Activated CD4-positive, alpha-beta T cell treated with anti-CD3 and anti-CD28 coated beads for 24 hours (primary cell): Measurements from ENCODE around the gene RBMS1.
A peak's percentile ranks its signal among the peaks of the same experiment; 100 is the strongest.

Experiments used
- DNase-seq, 2 donors: peaks; one replicate each; pipeline ENCODE4 v3.0.0-alpha.2; 2020; ENCODE audit warnings: low read depth in 2 of 2

The RBMS1 gene

DNA sequence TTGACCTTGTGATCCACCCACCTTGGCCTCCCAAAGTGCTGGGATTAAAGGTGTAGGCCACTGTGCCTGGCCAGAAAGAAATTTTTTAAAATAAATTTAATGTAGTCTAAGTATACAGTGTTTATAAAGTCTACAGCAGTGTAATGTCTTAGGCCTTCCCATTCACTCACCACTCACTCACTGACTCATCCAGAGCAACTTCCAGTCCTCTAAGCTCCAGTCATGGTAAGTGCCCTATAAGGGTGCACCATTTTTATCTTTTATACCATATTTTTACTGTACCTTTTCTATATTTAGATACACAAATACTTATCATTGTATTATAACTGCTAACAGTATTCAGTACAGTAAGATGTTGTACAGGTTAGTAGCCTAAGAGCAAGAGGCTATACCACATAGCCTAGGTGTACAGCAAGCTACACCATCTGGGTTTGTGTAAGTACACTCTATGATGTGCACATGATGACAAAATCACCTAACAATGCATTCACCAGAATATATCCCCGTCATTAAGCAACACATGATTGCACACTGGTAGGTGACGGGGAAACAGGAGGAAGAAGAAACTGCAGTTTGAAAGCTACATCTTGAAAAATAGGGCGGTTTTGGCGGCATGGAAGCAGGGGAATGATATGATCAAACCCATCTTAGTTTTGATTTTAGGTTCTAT lies 188.4 kb downstream of the RBMS1 start:
- no peak for DNase-seq

DNA sequence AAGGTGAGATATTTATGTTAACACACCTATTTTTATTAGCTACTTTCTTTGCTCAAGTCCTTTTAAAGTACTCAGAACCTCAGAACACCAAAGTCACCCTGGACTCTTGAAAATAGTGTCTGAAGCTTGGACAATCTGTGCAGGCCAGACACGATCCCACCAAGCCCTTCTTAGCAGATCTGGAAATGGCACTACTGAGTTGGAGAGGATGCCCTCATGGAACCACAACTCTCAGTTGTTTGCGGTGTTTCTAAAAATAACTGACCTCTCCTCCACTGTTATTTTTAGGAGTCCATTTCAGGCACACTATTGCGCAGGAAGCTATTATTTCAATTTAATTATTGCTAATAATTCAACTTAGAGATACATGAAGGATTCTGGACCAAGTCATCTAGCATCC lies 190.1 kb downstream of the RBMS1 start:
- DNase-seq, result no peak

GRCh38 chr2:160303076-160303475 lies 190.5 kb downstream of the RBMS1 start:
- no peak for DNase-seq

DNA sequence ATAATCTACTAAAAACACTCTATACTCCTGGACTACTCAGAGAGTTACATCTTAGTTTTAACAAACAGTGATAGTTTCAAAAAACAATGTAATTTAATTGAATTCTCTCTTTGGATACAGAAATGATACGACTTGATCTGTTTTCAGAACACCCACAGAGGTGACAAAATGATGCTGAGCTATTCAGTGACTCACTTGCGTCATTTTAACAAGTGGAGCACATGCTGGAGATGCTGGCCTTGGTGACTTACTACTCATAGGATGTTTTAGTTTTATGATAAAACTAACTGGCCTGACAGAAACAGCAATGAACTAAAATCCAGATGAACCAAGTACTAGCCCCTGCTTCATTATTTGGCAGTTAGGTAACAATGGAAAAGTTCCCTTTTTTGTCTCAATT lies 192.2 kb downstream of the RBMS1 start:
- peak in 1 of 2 donors; percentile 25 for DNase-seq

GRCh38 chr2:160300203-160300602 lies 193.4 kb downstream of the RBMS1 start:
- DNase-seq, result no peak

DNA sequence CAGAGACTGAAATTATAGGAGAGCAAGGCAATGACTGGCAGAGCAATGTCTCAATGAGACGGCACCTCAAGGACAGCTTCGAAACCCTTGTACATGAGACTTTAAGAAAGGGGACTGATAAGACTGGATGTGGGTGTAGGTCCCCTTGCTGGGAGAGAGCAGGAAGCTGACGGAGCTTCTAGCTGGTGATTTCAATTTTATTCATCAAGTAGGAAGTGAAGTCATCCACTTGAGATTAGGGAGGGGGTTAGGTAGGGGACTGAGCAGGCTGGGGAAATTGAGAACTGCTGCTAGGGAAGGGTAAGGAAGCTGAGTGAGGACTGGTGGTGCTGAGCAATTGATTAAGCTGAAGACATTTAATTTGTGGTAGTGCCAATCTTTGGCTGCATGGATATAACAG lies 194.1 kb downstream of the RBMS1 start:
- DNase-seq, result no peak

DNA sequence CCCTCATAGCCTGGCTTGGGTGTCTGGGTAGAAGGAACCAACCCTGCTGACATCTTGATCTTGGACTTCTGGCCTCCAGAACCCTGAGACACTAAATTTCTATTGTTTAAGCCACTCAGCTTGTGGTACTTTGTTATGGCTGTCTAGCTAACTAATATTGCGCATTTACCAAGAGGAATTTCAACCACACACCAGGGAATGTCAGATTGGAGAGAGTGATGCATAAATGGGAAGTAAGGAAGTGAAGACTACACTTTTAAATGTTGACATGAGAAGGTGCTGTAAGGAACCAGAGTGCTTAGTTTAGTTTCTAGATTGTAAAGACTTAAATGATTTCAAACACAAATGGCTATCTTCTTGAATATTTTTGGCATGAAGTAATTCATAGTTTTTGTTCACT lies 194.6 kb downstream of the RBMS1 start:
- DNase-seq, result no peak

DNA sequence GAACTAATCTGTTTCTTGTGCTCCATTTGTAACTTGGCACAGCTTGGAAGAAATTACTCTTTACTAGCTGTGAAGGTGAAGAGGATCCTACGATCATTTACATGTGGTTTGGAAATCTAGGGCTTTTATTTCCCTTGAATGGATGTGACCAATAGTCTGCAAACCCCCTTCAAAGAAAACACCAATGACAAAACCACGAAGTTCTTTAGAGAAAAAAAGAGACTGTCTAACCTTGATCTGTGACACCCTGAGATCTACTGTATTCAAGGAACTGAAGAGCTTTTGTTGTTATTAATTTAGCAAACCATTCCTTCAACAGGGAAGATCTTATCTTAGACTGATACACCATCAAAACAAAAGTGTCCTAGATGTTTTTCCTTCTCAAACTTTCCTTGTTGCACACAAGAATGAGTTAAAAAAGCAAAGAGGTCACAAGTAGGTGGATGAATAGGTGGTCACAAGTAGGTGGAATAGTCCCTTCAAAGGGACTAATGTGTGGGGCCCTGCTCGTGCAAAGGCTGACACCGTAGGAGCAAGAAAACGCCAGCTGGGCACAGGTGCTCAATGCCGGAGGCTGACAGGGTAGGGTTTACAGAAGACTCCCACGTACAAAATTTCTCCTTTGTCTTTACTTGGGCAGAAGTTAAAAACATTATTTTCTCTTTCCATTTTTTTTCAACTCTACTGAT lies 197.9 kb downstream of the RBMS1 start:
- no peak for DNase-seq

DNA sequence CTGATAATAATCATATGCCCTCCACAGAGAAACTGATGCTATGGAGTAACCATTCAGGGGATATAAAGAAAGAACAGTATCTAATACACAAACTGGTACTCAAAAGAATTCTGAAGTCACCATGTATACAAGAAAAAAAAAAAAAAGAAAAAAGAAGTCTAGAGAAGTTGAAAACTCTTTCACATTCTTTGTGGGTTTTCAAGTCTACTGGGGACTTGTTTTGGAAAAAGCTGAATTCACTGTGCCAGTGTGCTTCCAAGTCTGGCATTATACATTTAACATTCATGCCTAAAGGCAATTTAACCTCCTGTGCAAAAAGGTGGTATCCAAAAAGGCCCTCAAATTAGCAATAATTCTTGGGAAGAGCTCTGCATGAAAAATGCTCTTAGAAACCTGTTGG lies 198.7 kb downstream of the RBMS1 start:
- no peak for DNase-seq

DNA sequence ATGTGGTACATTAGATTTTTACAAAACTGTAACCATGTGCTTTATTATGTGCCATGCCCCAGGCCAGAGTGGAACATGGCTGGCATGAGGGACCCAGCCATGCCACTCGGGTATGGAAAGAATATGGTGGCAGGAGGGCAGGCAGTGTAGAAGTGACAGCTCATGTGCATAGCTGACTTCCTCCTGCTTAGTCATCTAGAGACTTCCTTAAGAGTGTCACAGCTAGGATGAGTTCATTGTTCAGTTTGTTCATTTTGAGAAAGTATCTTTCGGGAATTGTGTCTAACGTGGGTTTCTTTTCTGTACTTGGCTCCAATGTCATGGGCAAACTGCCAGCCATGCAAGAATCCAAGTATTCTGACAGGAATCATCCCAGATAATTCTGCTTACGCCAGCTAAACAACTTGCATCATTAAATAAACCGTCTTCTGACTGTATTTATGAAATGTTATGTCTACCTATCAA lies 199.2 kb downstream of the RBMS1 start:
- DNase-seq, result peak in 1 of 2 donors; percentile 20

- no peak for DNase-seq
Observed at GRCh38 chr2:160293391-160294091, 200.1 kb downstream of the RBMS1 start.

GRCh38 chr2:160292225-160292624 lies 201.4 kb downstream of the RBMS1 start:
- DNase-seq, result no peak

DNA sequence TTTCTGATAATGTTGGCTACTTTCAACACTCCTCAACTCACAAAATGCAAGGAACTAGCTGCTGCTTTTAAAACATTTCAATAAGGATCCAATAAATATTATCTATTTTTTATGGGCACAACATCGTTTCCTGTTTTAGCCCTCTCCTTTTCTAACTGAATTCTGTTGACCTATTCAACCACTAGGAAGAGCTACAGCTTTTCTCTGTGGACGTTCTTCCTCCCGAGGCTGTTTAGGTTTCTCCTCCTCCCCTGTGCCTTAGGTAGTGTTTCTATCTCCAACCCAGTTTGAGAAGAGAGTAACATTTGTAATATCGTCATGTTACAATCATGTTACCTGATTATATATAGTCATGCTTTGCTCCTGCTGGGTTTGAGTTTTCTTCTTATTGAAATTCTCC lies 202.2 kb downstream of the RBMS1 start:
- no peak for DNase-seq

DNA sequence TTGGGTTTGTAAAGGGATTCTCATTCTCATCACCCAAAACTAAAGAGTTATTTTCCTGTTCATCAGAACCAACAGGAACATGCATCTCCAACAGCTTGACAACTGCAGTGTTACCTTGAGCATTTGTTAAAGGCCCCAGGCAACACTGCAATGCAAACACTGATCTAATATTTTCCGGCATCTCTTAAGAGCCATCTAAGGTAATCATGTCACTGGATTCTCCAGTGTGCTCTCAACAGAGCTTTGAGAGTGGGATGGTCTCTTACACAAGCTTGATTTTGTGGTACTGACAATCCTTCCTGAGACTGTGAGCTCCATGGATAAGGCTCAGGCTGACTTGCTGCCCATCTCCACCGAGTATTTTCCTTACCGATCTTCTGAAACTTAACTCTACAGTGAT lies 203.0 kb downstream of the RBMS1 start:
- no peak for DNase-seq

DNA sequence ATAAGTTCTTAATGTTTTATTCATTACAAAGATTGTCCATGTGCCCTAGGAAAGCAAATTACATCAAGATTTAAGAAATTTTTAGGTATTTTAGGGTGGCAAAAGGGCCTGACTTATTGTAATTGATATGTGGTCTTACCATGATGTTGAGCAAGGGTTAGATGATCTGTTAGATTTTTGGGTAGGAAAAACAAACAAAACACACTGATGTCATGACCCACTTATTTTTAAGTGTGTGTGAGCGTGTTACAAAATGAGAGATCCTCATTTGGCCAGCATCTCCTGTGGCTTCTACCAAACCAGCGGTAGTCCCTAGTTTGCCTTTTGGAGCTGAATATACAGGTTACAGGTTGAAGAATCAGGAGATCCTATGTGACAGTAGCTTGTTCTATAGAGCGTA lies 203.8 kb downstream of the RBMS1 start:
- no peak for DNase-seq

DNA sequence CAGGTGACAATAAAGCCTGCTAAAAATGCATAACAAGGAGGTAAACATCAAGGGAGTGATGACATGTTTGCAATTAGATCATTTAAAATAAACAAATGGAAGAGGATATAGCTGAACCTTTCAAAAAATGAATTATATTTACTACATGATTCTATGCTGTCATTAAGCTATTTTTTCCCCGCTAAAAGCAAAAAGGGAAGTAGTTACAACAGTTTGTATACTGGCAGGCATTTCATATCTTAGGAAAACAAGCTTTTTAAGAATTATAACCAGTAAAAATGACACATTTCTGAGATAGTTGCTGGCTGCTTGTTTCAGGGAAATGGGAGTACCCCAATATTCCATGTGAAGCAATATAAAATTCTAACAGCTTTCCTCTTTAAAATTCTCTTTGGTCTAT lies 204.5 kb downstream of the RBMS1 start:
- no peak for DNase-seq

DNA sequence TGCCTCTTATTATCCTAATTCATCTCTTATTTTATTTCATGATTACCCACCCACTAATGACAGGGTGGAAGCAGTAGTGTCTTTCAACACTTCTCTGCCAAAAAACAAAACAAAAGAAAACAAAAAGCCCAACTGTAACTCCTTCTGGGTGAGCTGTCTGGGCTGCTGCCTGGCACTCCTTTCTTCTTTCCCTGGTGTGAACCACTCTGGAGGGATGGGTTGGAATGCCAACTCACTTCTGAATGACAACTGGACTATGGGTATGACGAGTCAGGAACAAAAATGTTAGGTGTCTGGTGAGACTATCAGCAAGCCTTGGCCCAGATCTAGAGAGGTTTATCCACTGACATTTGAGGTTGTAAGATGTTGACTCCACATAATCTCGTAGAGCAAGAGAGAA lies 205.3 kb downstream of the RBMS1 start:
- no peak for DNase-seq

DNA sequence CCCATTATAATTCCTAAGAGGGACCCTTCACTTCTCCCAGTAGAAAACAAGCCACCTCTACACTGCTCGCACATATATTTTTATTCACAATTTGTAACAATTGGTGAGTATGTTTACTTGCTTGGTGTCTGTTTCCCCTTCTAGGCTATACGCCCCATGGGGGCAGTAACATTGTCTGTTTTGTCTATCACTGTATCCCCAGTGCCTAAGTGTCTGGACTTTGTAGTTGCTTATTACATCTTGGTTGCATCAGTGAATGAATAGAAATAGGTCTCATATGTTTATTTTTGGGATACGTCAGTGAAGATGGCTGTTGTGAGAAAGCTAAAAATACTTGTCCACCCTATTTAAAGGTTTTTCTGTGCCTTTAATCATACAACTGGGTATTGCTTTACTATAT lies 206.1 kb downstream of the RBMS1 start:
- DNase-seq, result no peak

DNA sequence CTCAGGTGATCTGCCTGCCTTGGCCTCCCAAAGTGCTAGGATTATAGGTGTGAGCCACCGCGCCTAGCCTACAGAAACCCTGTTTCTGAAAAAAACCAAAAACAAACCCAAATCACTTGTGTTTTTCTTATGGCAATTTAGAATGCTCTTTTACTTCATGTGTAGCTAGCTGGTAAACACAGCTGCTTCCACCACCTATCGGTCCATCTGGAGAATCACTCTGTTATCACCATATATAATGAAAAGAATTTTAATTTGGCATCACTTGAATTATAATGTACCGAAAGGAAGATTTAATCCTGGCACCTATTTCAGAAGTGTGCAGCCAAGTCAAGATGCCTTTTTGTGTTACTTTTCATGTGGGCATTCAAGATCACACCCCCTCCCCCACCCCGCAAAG lies 207.1 kb downstream of the RBMS1 start:
- DNase-seq, result no peak

DNA sequence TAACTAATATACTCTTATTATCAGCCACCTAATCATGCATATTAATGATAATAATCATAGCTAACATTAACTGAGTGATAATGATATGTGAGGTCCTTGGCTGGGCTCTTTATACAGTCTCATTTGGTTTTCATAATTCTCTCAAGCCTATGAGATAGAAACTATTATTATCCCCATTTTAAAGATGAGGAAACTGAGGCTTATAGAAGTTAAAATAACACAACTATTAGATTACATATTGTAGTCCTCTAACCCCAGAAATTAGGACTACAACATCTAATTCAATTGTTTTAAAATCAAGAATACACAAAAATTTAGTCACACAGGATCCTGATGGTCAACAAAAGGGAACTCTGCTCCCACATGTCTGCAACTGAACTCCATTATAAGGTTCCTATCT lies 209.9 kb downstream of the RBMS1 start:
- DNase-seq, result no peak

- DNase-seq, result no peak
Observed at GRCh38 chr2:160282063-160282580, 211.5 kb downstream of the RBMS1 start.

- no peak for DNase-seq
Observed at GRCh38 chr2:160281213-160281612, 212.4 kb downstream of the RBMS1 start.
